NCI-H345 treated with DMSO at 0.1 percent for 48 hours (cell line): Measurements from ENCODE around the gene SLC30A7.
"Not testable (repeated sequence)": the region's sequence is repeated elsewhere in the genome, so short reads cannot be mapped to it uniquely, and the experiment has no call there.

Experiments
- DNase-seq: peaks from one replicate; lab custom pipeline; 2025; ENCODE audit not compliant: unreplicated experiment; lab: John Stamatoyannopoulos, UW

SLC30A7 gene

GRCh38 chr1:100936194-100936967 lies 40.5 kb downstream of the SLC30A7 start:
- no peak for DNase-seq

- DNase-seq, result no peak
Observed at GRCh38 chr1:100941098-100941527, 45.2 kb downstream of the SLC30A7 start.

- DNase-seq, result no peak
Observed at GRCh38 chr1:100941580-100942216, 45.8 kb downstream of the SLC30A7 start.

- DNase-seq, result no peak
Observed at GRCh38 chr1:100942304-100943046, 46.6 kb downstream of the SLC30A7 start.

- no peak for DNase-seq
Observed at GRCh38 chr1:100943533-100943932, 47.6 kb downstream of the SLC30A7 start.

- not testable (repeated sequence) for DNase-seq
Observed at GRCh38 chr1:100946064-100946463, 50.2 kb downstream of the SLC30A7 start.

GRCh38 chr1:100947816-100948215 lies 51.9 kb downstream of the SLC30A7 start:
- DNase-seq, result not testable (repeated sequence)

- not testable (repeated sequence) for DNase-seq
Observed at GRCh38 chr1:100948721-100949405, 53.0 kb downstream of the SLC30A7 start.

GRCh38 chr1:100949515-100950158 lies 53.7 kb downstream of the SLC30A7 start:
- DNase-seq, result peak; percentile 15

GRCh38 chr1:100950337-100950736 lies 54.4 kb downstream of the SLC30A7 start:
- DNase-seq, result no peak

GRCh38 chr1:100950781-100951180 lies 54.9 kb downstream of the SLC30A7 start:
- no peak for DNase-seq

GRCh38 chr1:100952104-100952745 lies 56.3 kb downstream of the SLC30A7 start:
- DNase-seq, result no peak

GRCh38 chr1:100952970-100953369 lies 57.1 kb downstream of the SLC30A7 start:
- not testable (repeated sequence) for DNase-seq

- DNase-seq, result no peak
Observed at GRCh38 chr1:100953960-100954730, 58.3 kb downstream of the SLC30A7 start.

- no peak for DNase-seq
Observed at GRCh38 chr1:100955322-100955721, 59.4 kb downstream of the SLC30A7 start.

- DNase-seq, result no peak
Observed at GRCh38 chr1:100959502-100960060, 63.7 kb downstream of the SLC30A7 start.

GRCh38 chr1:100960098-100960497 lies 64.2 kb downstream of the SLC30A7 start:
- no peak for DNase-seq

- DNase-seq, result no peak
Observed at GRCh38 chr1:100968621-100969020, 72.7 kb downstream of the SLC30A7 start.

GRCh38 chr1:100969327-100969726 lies 73.4 kb downstream of the SLC30A7 start:
- no peak for DNase-seq
